GM23338 (cell line): ENCODE measurements around the gene ADCY4. TPM values are rescaled to one million over a fixed set of nuclear protein-coding genes. Genes with fewer than 3 reads are reported as not detected.

Experiments
- ATAC-seq: fragments of 200-7000 bp; cut with Tn5 transposase; 3 replicates; pipeline ENCODE4 v1.9.1; 2020
- DNase-seq: peaks from one replicate; pipeline ENCODE4 v3.0.0-alpha.2; 2015; ENCODE audit warnings: low spot score
- H2AFZ ChIP-seq: fragments of 200-600 bp; sonication (generic); 2 replicates; pipeline ENCODE4 v1.8.0; 2016; ENCODE audit warnings: antibody characterized with exemption, mild to moderate bottlenecking, moderate library complexity
- H3F3A ChIP-seq: fragments of 200-600 bp; sonication (generic); replicated peaks from 2 replicates; pipeline ENCODE4 v1.8.0; 2017; ENCODE audit warnings: antibody characterized with exemption, mixed run types, low read depth
- H3K27ac ChIP-seq: fragments of 200-600 bp; sonication (generic); 2 replicates; pipeline ENCODE4 v1.6.1; 2016; ENCODE audit warnings: low read depth
- H3K27me3 ChIP-seq: fragments of 200-600 bp; sonication (generic); 2 replicates; pipeline ENCODE4 v1.8.0; 2016; ENCODE audit warnings: mild to moderate bottlenecking, mixed run types, moderate library complexity; ENCODE audit not compliant: insufficient read depth
- H3K36me3 ChIP-seq: fragments of 200-600 bp; sonication (generic); 2 replicates; pipeline ENCODE4 v1.8.0; 2016; ENCODE audit warnings: mild to moderate bottlenecking; ENCODE audit not compliant: insufficient read depth
- H3K4me1 ChIP-seq: fragments of 200-600 bp; sonication (generic); 2 replicates; pipeline ENCODE4 v1.8.0; 2016; ENCODE audit warnings: mild to moderate bottlenecking, moderate library complexity; ENCODE audit not compliant: insufficient read depth
- H3K4me2 ChIP-seq: fragments of 200-600 bp; sonication (generic); 2 replicates; pipeline ENCODE4 v1.7.1; 2017; ENCODE audit warnings: mixed run types
- H3K4me3 ChIP-seq: fragments of 200-600 bp; sonication (generic); 2 replicates; pipeline ENCODE4 v1.6.1; 2016; ENCODE audit warnings: mixed run types
- H3K79me2 ChIP-seq: fragments of 200-600 bp; sonication (generic); replicated peaks from 2 replicates; pipeline ENCODE4 v1.8.0; 2017; ENCODE audit warnings: mild to moderate bottlenecking; ENCODE audit not compliant: insufficient read depth
- H3K9me2 ChIP-seq: fragments of 200-600 bp; sonication (generic); 2 replicates; pipeline ENCODE4 v1.8.0; 2017; ENCODE audit not compliant: insufficient read depth
- H4K20me1 ChIP-seq: fragments of 200-600 bp; sonication (generic); replicated peaks from 2 replicates; pipeline ENCODE4 v1.8.0; 2017; ENCODE audit warnings: mild to moderate bottlenecking; ENCODE audit not compliant: insufficient read depth
- H3K27ac Mint-ChIP-seq: 2 replicates; pipeline ENCODE4 v1.8.0; 2020; ENCODE audit warnings: inconsistent platforms, mild to moderate bottlenecking, moderate library complexity, mixed read lengths
- H3K27me3 Mint-ChIP-seq: 3 replicates; pipeline ENCODE4 v1.8.0; 2022; ENCODE audit warnings: low read depth, mild to moderate bottlenecking, moderate library complexity, mixed read lengths, inconsistent platforms; ENCODE audit not compliant: insufficient read depth, poor library complexity
- H3K36me3 Mint-ChIP-seq: 3 replicates; pipeline ENCODE4 v1.8.0; 2021; ENCODE audit warnings: low read depth, mild to moderate bottlenecking, inconsistent platforms, moderate library complexity, mixed read lengths
- H3K4me1 Mint-ChIP-seq: 3 replicates; pipeline ENCODE4 v1.8.0; 2020; ENCODE audit warnings: mild to moderate bottlenecking, inconsistent platforms, mixed read lengths
- H3K4me3 Mint-ChIP-seq: 3 replicates; pipeline ENCODE4 v1.8.0; 2021; ENCODE audit warnings: moderate library complexity, mild to moderate bottlenecking, inconsistent platforms, mixed read lengths
- H3K9me3 Mint-ChIP-seq: 3 replicates; pipeline ENCODE4 v1.8.0; 2020; ENCODE audit warnings: moderate library complexity, mild to moderate bottlenecking, inconsistent platforms, mixed read lengths
- CREB1 ChIP-seq: fragments of 250-450 bp; sonication (Bioruptor Pico); IDR thresholded peaks from 2 replicates; pipeline ENCODE4 v1.5.0; 2020; ENCODE audit warnings: low read depth, mild to moderate bottlenecking, moderate library complexity
- CTCF ChIP-seq, 2 experiments: fragments of 200-600 bp in 1 of 2; sonication (generic) in 1 of 2; conservative IDR thresholded peaks; 2 replicates each; pipeline versions ENCODE4 v1.5.1 to v1.6.1; 2016 to 2017; ENCODE audit warnings: antibody characterized with exemption in 2 of 2, low read depth in 2 of 2, mild to moderate bottlenecking in 2 of 2, moderate library complexity in 1 of 2
- ETS1 ChIP-seq: IDR thresholded peaks from 2 replicates; pipeline ENCODE4 v1.6.1; 2016; ENCODE audit warnings: antibody characterized with exemption
- EZH2 ChIP-seq: fragments of 200-600 bp; sonication (generic); IDR thresholded peaks from one replicate; pipeline ENCODE4 v1.8.0; 2017; ENCODE audit warnings: antibody characterized with exemption, mild to moderate bottlenecking, low read depth; ENCODE audit not compliant: unreplicated experiment
- EZH2phosphoT487 ChIP-seq: fragments of 200-600 bp; sonication (generic); IDR thresholded peaks from one replicate; pipeline ENCODE4 v1.8.1; 2018; ENCODE audit warnings: antibody characterized with exemption; ENCODE audit not compliant: unreplicated experiment
- JUNB ChIP-seq: IDR thresholded peaks from one replicate; pipeline ENCODE4 v1.6.1; 2016; ENCODE audit warnings: antibody characterized with exemption; ENCODE audit not compliant: unreplicated experiment
- NANOG ChIP-seq: IDR thresholded peaks from 2 replicates; pipeline ENCODE4 v1.6.1; 2016; ENCODE audit warnings: antibody characterized with exemption, borderline replicate concordance
- POLR2AphosphoS5 ChIP-seq: IDR thresholded peaks from 2 replicates; pipeline ENCODE4 v1.6.1; 2016; ENCODE audit warnings: antibody characterized with exemption, low read depth
- STAT1 ChIP-seq: IDR thresholded peaks from one replicate; pipeline ENCODE4 v1.6.1; 2016; ENCODE audit warnings: antibody characterized with exemption; ENCODE audit not compliant: unreplicated experiment
- ZNF114 ChIP-seq: fragments of 250-450 bp; sonication (Bioruptor Pico); IDR thresholded peaks from 2 replicates; pipeline ENCODE4 v1.5.0; 2020; ENCODE audit warnings: mild to moderate bottlenecking, moderate library complexity
- ZNF331 ChIP-seq: fragments of 250-450 bp; sonication (Bioruptor Pico); IDR thresholded peaks from 2 replicates; pipeline ENCODE4 v1.5.0; 2020; ENCODE audit warnings: low read depth, mild to moderate bottlenecking, moderate library complexity
- ZNF462 ChIP-seq: fragments of 250-450 bp; sonication (Bioruptor Pico); IDR thresholded peaks from 2 replicates; pipeline ENCODE4 v1.5.0; 2020; ENCODE audit warnings: mild to moderate bottlenecking, moderate library complexity
- polyA plus RNA-seq: library from polyadenylated mRNA; unstranded; fragments of >200 nt; fragmentation: Nextera tagmentation; extraction: Ambion mirVana; gene quantifications from 2 replicates; pipeline ENCODE4 v1.2.1, GENCODE V29; 2016
- total RNA-seq: library from RNA; depleted of rRNA; stranded (reverse); fragments of >200 nt; shearing (Covaris generic); gene quantifications from 2 replicates; pipeline ENCODE4 v1.2.3, GENCODE V29; 2014
- TF ChIP-seq, protein P1 (sequence below): IDR thresholded peaks from one replicate; pipeline ENCODE4 v1.6.1; 2018; ENCODE audit warnings: antibody characterized with exemption; ENCODE audit not compliant: unreplicated experiment

The ADCY4 gene
- total and polyA plus RNA-seq, 2 experiments from 2014 or later, result 0.10 to 0.40 TPM

GRCh38 chr14:24378327-24378726, 43.5 kb upstream of the ADCY4 start:
- peaks cover 31% of the 10 kb centered on the region for H3K4me1 ChIP-seq
- Mint-ChIP-seq H3K4me3 (no peak overlapping the region), H3K27ac (no peak overlapping the region), H3K27me3 (peaks cover 25% of the 10 kb centered on the region), H3K36me3 (peaks cover 6% of the 10 kb centered on the region; the same call in 2 of the 3 replicates), H3K9me3 (no peaks in the 10 kb centered on the region), H3K4me1 (peaks cover 41% of the 10 kb centered on the region)
- no peak for DNase-seq
- TF ChIP-seq STAT1 (no peak), EZH2phosphoT487 (no peak), ZNF114 (CRISPR knock-in tag) (no peak), EZH2 (no peak), JUNB (no peak), ZNF331 (CRISPR knock-in tag) (no peak), NANOG (no peak), ETS1 (no peak), CTCF (conservative IDR thresholded peaks at IDR 0.05; ENCODE audit: low read depth in 2 of 2) (no peak), ZNF462 (CRISPR knock-in tag) (no peak), CREB1 (CRISPR knock-in tag) (no peak), POLR2AphosphoS5 (no peak)
- TF ChIP-seq, protein P1, sequence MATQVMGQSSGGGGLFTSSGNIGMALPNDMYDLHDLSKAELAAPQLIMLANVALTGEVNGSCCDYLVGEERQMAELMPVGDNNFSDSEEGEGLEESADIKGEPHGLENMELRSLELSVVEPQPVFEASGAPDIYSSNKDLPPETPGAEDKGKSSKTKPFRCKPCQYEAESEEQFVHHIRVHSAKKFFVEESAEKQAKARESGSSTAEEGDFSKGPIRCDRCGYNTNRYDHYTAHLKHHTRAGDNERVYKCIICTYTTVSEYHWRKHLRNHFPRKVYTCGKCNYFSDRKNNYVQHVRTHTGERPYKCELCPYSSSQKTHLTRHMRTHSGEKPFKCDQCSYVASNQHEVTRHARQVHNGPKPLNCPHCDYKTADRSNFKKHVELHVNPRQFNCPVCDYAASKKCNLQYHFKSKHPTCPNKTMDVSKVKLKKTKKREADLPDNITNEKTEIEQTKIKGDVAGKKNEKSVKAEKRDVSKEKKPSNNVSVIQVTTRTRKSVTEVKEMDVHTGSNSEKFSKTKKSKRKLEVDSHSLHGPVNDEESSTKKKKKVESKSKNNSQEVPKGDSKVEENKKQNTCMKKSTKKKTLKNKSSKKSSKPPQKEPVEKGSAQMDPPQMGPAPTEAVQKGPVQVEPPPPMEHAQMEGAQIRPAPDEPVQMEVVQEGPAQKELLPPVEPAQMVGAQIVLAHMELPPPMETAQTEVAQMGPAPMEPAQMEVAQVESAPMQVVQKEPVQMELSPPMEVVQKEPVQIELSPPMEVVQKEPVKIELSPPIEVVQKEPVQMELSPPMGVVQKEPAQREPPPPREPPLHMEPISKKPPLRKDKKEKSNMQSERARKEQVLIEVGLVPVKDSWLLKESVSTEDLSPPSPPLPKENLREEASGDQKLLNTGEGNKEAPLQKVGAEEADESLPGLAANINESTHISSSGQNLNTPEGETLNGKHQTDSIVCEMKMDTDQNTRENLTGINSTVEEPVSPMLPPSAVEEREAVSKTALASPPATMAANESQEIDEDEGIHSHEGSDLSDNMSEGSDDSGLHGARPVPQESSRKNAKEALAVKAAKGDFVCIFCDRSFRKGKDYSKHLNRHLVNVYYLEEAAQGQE, result no peak
- H3F3A ChIP-seq, result 0 out of 2 replicates have a peak, but pooled peaks cover 2% of the 10 kb centered on the region
- H3K27ac ChIP-seq, result no peak overlapping the region
- H3K4me3 ChIP-seq, result no peak overlapping the region
- H3K27me3 ChIP-seq, result no peaks in the 10 kb centered on the region
- no peaks in the 10 kb centered on the region for H3K36me3 ChIP-seq
- H3K79me2 ChIP-seq, result no peaks in the 10 kb centered on the region
- no peak overlapping the region for H2AFZ ChIP-seq
- H3K9me2 ChIP-seq, result no peaks in the 10 kb centered on the region
- no peak overlapping the region for H3K4me2 ChIP-seq
- ATAC-seq, result no peak
- H4K20me1 ChIP-seq, result no peaks in the 10 kb centered on the region
